ENCODE data around the gene F13B.

DNA sequence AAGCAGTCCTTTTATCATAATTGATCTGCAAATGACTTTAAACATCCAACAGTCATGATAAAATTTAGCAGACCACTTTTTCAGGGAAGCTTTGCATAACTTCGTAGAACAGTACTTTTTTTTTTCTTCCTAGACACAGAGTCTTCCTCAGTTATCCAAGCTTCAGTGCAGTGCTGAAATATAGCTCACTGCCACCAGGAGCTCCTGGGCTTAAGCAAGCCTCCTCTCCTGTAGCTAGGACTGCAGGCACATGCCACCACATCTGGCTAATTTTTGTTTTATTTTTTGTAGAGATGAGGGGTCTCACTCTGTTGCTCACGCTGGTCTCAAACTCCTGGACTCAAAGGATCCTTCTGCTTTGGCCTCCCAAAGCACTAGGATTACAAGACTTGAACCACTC lies 3.8 kb downstream of the F13B start:
- TF ChIP-seq, protein P1, sequence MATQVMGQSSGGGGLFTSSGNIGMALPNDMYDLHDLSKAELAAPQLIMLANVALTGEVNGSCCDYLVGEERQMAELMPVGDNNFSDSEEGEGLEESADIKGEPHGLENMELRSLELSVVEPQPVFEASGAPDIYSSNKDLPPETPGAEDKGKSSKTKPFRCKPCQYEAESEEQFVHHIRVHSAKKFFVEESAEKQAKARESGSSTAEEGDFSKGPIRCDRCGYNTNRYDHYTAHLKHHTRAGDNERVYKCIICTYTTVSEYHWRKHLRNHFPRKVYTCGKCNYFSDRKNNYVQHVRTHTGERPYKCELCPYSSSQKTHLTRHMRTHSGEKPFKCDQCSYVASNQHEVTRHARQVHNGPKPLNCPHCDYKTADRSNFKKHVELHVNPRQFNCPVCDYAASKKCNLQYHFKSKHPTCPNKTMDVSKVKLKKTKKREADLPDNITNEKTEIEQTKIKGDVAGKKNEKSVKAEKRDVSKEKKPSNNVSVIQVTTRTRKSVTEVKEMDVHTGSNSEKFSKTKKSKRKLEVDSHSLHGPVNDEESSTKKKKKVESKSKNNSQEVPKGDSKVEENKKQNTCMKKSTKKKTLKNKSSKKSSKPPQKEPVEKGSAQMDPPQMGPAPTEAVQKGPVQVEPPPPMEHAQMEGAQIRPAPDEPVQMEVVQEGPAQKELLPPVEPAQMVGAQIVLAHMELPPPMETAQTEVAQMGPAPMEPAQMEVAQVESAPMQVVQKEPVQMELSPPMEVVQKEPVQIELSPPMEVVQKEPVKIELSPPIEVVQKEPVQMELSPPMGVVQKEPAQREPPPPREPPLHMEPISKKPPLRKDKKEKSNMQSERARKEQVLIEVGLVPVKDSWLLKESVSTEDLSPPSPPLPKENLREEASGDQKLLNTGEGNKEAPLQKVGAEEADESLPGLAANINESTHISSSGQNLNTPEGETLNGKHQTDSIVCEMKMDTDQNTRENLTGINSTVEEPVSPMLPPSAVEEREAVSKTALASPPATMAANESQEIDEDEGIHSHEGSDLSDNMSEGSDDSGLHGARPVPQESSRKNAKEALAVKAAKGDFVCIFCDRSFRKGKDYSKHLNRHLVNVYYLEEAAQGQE (IDR thresholded peaks at IDR 0.05; ENCODE audit: low read depth), result no peak
- TF ChIP-seq RAD21 (IDR thresholded peaks at IDR 0.05; ENCODE audit: low read depth), result no peak
- no peak for TF ChIP-seq EZH2phosphoT487 (IDR thresholded peaks at IDR 0.05; ENCODE audit: borderline replicate concordance)
- TF ChIP-seq CTCF (IDR thresholded peaks at IDR 0.05 in 2 of 3, conservative IDR thresholded peaks at IDR 0.05 in 1 of 3; ENCODE audit: borderline replicate concordance in 1 of 3, insufficient read depth in 1 of 3, low read depth in 2 of 3, low read length in 2 of 3), result no peak
- no peak for TF ChIP-seq MAX (IDR thresholded peaks at IDR 0.05)
- no peak for TF ChIP-seq POLR2AphosphoS5 (IDR thresholded peaks at IDR 0.05; ENCODE audit: low read depth, low read length)
- no peak for TF ChIP-seq POLR2A (IDR thresholded peaks at IDR 0.05; ENCODE audit: borderline replicate concordance, extremely low read depth, insufficient read depth, insufficient read length)
- no peak for TF ChIP-seq EZH2 (IDR thresholded peaks at IDR 0.05)
- no peak for TF ChIP-seq CEBPB (IDR thresholded peaks at IDR 0.05; ENCODE audit: low read depth)

Measured in HCT116 (cell line).